K562 (cell line): ENCODE data around the gene SLC15A3. TPM values are rescaled to one million over a fixed set of nuclear protein-coding genes. Genes with fewer than 3 reads are reported as not detected.

Source experiments
- ATAC-seq: fragments of 200-7000 bp; cut with Tn5 transposase; 3 replicates; pipeline ENCODE4 v1.9.1; 2020; ENCODE audit warnings: moderate library complexity
- BruUV-seq: library from RNA; stranded (reverse); fragments of 400-500 nt; replicated peaks from 2 replicates; lab custom pipeline; 2021; lab: Mats Ljungman, UMichigan
- CTCF ChIA-PET: fragments of 300-600 bp; formaldehyde crosslinking; extraction: SDS; loops from one replicate; lab custom pipeline; 2021; ENCODE audit warnings: low intra/inter-chr PET ratio; lab: Yijun Ruan, JAX
- POLR2A ChIA-PET: fragments of 300-600, 350-650 bp; sonication (Branson Sonifier 250); formaldehyde crosslinking; extraction: SDS; loops from one replicate; lab custom pipeline; 2021; ENCODE audit warnings: antibody characterized with exemption, inconsistent platforms; lab: Yijun Ruan, JAX
- DNase-seq, 4 experiments: peaks; one replicate each; pipeline versions ENCODE4 v3.0.0 to v3.0.0-alpha.2; 2011 to 2018; ENCODE audit warnings: low spot score in 3 of 4, mixed read lengths in 3 of 4; ENCODE audit errors: extremely low read depth in 1 of 4
- FAIRE-seq: peaks from 2 replicates; lab custom pipeline; 2011; peaks lifted over from hg19 to GRCh38; lab: Jason Lieb, UNC
- H2AFZ ChIP-seq: 2 replicates; pipeline ENCODE4 v1.6.0; 2011; ENCODE audit warnings: low read depth, low read length, control low read depth, inconsistent platforms
- H3K27ac ChIP-seq: fragments of 200-600 bp; 3 replicates; pipeline ENCODE4 v1.8.0; 2011; ENCODE audit warnings: low read depth, mild to moderate bottlenecking, control low read depth, inconsistent platforms, low read length, moderate library complexity, mixed read lengths; ENCODE audit errors: extremely low read depth
- H3K27me3 ChIP-seq, 2 experiments: fragments of 300-600 bp in 1 of 2; 2 replicates in 1 of 2; 3 replicates in 1 of 2; pipeline versions ENCODE4 v1.6.0 to v1.8.0; 2011; ENCODE audit warnings: inconsistent platforms in 2 of 2, low read length in 2 of 2, mild to moderate bottlenecking in 1 of 2, mixed read lengths in 1 of 2, moderate library complexity in 1 of 2; ENCODE audit not compliant: control insufficient read depth in 2 of 2, insufficient read depth in 2 of 2
- H3K36me3 ChIP-seq: fragments of 300-600 bp; 3 replicates; pipeline ENCODE4 v1.8.0; 2011; ENCODE audit warnings: mild to moderate bottlenecking, low read length, inconsistent platforms; ENCODE audit not compliant: control insufficient read depth, insufficient read depth
- H3K4me1 ChIP-seq, 2 experiments: fragments of 200-600 bp in 1 of 2; replicated peaks in 1 of 2; 2 replicates in 1 of 2; 3 replicates in 1 of 2; pipeline versions ENCODE4 v1.5.1 to v1.8.0; 2011; ENCODE audit warnings: inconsistent platforms in 2 of 2, low read length in 2 of 2, mild to moderate bottlenecking in 1 of 2, mixed read lengths in 1 of 2, moderate library complexity in 1 of 2; ENCODE audit not compliant: control insufficient read depth in 2 of 2, insufficient read depth in 2 of 2
- H3K4me2 ChIP-seq: 2 replicates; pipeline ENCODE4 v1.6.1; 2011; ENCODE audit warnings: low read length, control low read depth, inconsistent platforms, mixed read lengths; ENCODE audit not compliant: insufficient read depth
- H3K4me3 ChIP-seq: fragments of 200-600 bp; sonication (generic), shearing (Covaris generic); 2 replicates; pipeline ENCODE4 v1.5.1; 2016; ENCODE audit warnings: control low read depth, inconsistent platforms
- H3K79me2 ChIP-seq: fragments of 200-600 bp; 3 replicates; pipeline ENCODE4 v1.8.0; 2011; ENCODE audit warnings: low read length, inconsistent platforms; ENCODE audit not compliant: control insufficient read depth, insufficient read depth
- H3K9ac ChIP-seq, 2 experiments: 2 replicates each; pipeline versions ENCODE4 v1.6.0 to v1.6.1; 2011; ENCODE audit warnings: low read depth in 2 of 2, low read length in 2 of 2, control low read depth in 1 of 2, inconsistent platforms in 1 of 2, mild to moderate bottlenecking in 1 of 2, mixed read lengths in 1 of 2; ENCODE audit not compliant: insufficient read depth in 1 of 2
- H3K9me1 ChIP-seq: one replicate; pipeline ENCODE4 v1.6.0; 2011; ENCODE audit warnings: inconsistent platforms, mild to moderate bottlenecking, low read length, moderate library complexity; ENCODE audit not compliant: control insufficient read depth, insufficient read depth
- H3K9me3 ChIP-seq: replicated peaks from 2 replicates; pipeline ENCODE4 v1.5.1; 2011; ENCODE audit warnings: low read depth, low read length, inconsistent platforms; ENCODE audit not compliant: control insufficient read depth, insufficient read depth
- H4K20me1 ChIP-seq: replicated peaks from 2 replicates; pipeline ENCODE4 v1.6.1; 2011; ENCODE audit warnings: low read length, inconsistent platforms, mixed read lengths; ENCODE audit not compliant: control insufficient read depth, insufficient read depth
- ETV5 ChIP-seq: sonication (generic); formaldehyde crosslinking; IDR thresholded peaks from 2 replicates; pipeline ENCODE4 v1.4.0; 2020; ENCODE audit warnings: low read depth, mild to moderate bottlenecking, missing genetic modification reagents
- NUFIP1 ChIP-seq: fragments of 450-650 bp; IDR thresholded peaks from 2 replicates; pipeline ENCODE4 v1.6.1; 2018; ENCODE audit not compliant: partially characterized antibody
- POLR2B ChIP-seq: fragments of 450-650 bp; IDR thresholded peaks from 2 replicates; pipeline ENCODE4 v1.6.1; 2018; ENCODE audit warnings: low read depth; ENCODE audit not compliant: partially characterized antibody
- RFX1 ChIP-seq: fragments of 450-650 bp; IDR thresholded peaks from 2 replicates; pipeline ENCODE4 v1.6.1; 2016; ENCODE audit warnings: mild to moderate bottlenecking, moderate library complexity
- SETDB1 ChIP-seq: IDR thresholded peaks from one replicate; pipeline ENCODE4 v1.6.1; 2012; ENCODE audit warnings: low read length, control low read depth, inconsistent platforms
- ZNF212 ChIP-seq: fragments of 450-650 bp; formaldehyde crosslinking; IDR thresholded peaks from 2 replicates; pipeline ENCODE4 v1.4.0; 2020; ENCODE audit warnings: mild to moderate bottlenecking
- WGBS: fragments of 100-300 bp; shearing (Covaris generic); methylation state at CpG from one replicate; pipeline ENCODE4 v1.1.6; 2016; ENCODE audit warnings: low coverage, mixed read lengths; ENCODE audit not compliant: insufficient coverage; ENCODE audit errors: missing lambda C conversion rate; 5-methylcytosine and 5-hydroxymethylcytosine counted together
- in situ Hi-C: fragments of 300-500 bp; cut with MboI; formaldehyde crosslinking; loops from 4 replicates; pipeline ENCODE4 v1.15.0; 2018; ENCODE audit warnings: inconsistent platforms, mixed read lengths
- intact Hi-C: fragments of 100-400 bp; cut with micrococcal nuclease; formaldehyde crosslinking; loops from 2 replicates; pipeline ENCODE4 v1.14.2; 2022
- polyA plus RNA-seq, 8 experiments: library from polyadenylated mRNA; depleted of rRNA in 4 of 8; stranded (reverse) in 5 of 8; unstranded in 3 of 8; fragments of >200 nt; fragmentation: Nextera tagmentation in 2 of 8; fragmentation: Illumina TruSeq in 1 of 8; extraction: Ambion mirVana in 2 of 8; extraction: Trizol in 1 of 8; gene quantifications; 2 replicates each; pipeline versions ENCODE4 v1.2.1 to v1.2.3, GENCODE V29; 2011 to 2014; ENCODE audit warnings: inconsistent platforms in 1 of 8, missing spikeins in 1 of 8
- total RNA-seq, 7 experiments: library from RNA; depleted of rRNA in 6 of 7; stranded (reverse); fragments of >200 nt in 6 of 7; fragmentation: Illumina TruSeq in 2 of 7; extraction: Trizol in 2 of 7; gene quantifications; 2 replicates each; pipeline versions ENCODE4 v1.2.1 to v1.2.3, GENCODE V29; 2011 to 2021; ENCODE audit warnings: low replicate concordance in 1 of 7
- TF ChIP-seq, protein P1 (sequence below): fragments of 250-450 bp; sonication (Bioruptor Pico); IDR thresholded peaks from 2 replicates; pipeline ENCODE4 v1.5.0; 2022; ENCODE audit warnings: mild to moderate bottlenecking
- TF ChIP-seq, protein P2 (sequence below): fragments of 450-650 bp; IDR thresholded peaks from 2 replicates; pipeline ENCODE4 v1.6.1; 2016; ENCODE audit warnings: borderline replicate concordance

SLC15A3 gene
- total and polyA plus RNA-seq, 9 of the 15 experiments (the other 6 are each of a cell fraction or from before 2014, with no cell fraction given), result 0.07 to 0.27 TPM; not detected in 7

DNA sequence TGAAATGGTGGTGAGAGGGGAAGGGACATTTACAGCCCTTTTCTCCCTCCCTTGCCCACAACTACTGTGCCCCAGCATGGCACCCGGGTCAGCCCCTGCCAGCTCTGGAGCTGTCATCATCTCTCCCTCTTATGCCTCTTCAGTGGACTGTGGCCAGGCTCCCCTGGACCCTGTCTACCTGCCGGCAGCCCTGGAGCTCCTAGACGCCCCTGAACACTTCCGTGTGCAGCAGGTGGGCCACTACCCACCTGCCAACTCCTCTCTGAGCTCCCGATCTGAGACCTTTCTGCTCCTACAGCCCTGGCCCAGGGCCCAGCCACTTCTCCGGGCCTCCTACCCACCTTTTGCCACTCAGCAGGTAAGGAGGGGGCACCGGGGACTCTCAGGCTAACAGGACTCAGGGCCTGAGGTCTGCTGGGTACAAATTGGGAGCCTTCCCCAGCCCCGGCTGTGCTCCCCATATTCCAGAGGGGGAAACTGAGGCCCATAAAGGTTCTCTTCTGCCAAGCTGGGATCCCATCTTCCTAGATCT lies 24.8 kb downstream of the SLC15A3 start:
- Histone ChIP-seq H2AFZ (no peak overlapping the region), H3K9me1 (no peaks in the 10 kb centered on the region), H3K4me3 (no peak overlapping the region), H3K9me3 (no peaks in the 10 kb centered on the region), H4K20me1 (0 out of 2 replicates have a peak, but pooled peaks cover 10% of the 10 kb centered on the region), H3K79me2 (no peaks in the 10 kb centered on the region), H3K9ac (no peak overlapping the region), H3K4me1 (peaks cover 0 to 25% of the 10 kb centered on the region in 2 experiments; a peak in 3 of 5 replicates), H3K27ac (no peak overlapping the region), H3K27me3 (peaks cover 53 to 77% of the 10 kb centered on the region in 2 experiments), H3K4me2 (no peak overlapping the region), H3K36me3 (peaks cover 12% of the 10 kb centered on the region; the same call in 2 of the 3 replicates)
- DNase-seq (no peak), ATAC-seq (no peak), FAIRE-seq (no peak)
- intact Hi-C loops (no loop called here), in situ Hi-C loops (no loop called here)
- no peak for TF ChIP-seq ZNF212
- TF ChIP-seq NUFIP1, result no peak
- 3% methylated on average over 8 of the region's 8 CpGs for WGBS
- ChIA-PET CTCF (no interaction called here), POLR2A (interaction anchor here (0.5 to 1.9 kb wide), 4 partner anchors 11 to 213 kb away, joined by 3 to 7 read pairs (median 3); partner anchors contain the start of gene TMEM109)
- no TSS peak for BruUV-seq

DNA sequence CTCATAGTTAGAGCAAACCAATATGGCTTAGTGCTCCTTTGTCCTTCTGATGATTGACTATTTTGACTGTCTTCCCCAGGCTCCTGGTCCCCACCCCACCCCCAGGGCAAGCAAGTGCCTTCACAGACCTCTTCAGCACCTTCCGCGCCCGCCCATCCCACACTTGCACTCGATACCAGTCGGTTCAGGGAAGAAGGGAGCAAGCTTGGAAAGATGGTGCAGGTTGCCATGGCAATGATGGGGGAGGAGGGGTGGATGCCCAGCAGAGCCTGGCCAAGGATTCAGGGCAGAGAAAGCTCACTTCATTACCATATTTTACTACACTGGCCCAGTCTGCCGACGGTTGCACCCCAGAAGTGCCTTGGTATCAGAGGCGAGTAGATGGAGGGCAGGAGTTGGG lies 25.5 kb downstream of the SLC15A3 start:
- Histone ChIP-seq H3K4me3 (no peak overlapping the region), H3K79me2 (no peaks in the 10 kb centered on the region), H3K27ac (no peak overlapping the region), H3K9me1 (no peaks in the 10 kb centered on the region), H3K4me2 (no peak overlapping the region), H3K9ac (no peak overlapping the region), H3K4me1 (peaks cover 0 to 22% of the 10 kb centered on the region in 2 experiments; a peak in 3 of 5 replicates), H3K27me3 (peaks cover 50 to 70% of the 10 kb centered on the region in 2 experiments), H4K20me1 (0 out of 2 replicates have a peak, but pooled peaks cover 10% of the 10 kb centered on the region), H3K36me3 (peaks cover 17% of the 10 kb centered on the region; the same call in 2 of the 3 replicates), H2AFZ (no peak overlapping the region), H3K9me3 (no peaks in the 10 kb centered on the region)
- intact Hi-C loops (no loop called here), in situ Hi-C loops (no loop called here)
- CTCF ChIA-PET, result no interaction called here
- FAIRE-seq (no peak), ATAC-seq (no peak), DNase-seq (no peak)
- POLR2A ChIA-PET, result interaction anchor here (1.3 to 1.9 kb wide), 3 partner anchors 11 to 213 kb away, joined by 3 to 7 read pairs (median 3); partner anchors contain the start of gene TMEM109
- TF ChIP-seq SETDB1 (no peak), ETV5 (no peak), POLR2B (no peak), RFX1 (peak; percentile 77)
- TF ChIP-seq, protein P1, sequence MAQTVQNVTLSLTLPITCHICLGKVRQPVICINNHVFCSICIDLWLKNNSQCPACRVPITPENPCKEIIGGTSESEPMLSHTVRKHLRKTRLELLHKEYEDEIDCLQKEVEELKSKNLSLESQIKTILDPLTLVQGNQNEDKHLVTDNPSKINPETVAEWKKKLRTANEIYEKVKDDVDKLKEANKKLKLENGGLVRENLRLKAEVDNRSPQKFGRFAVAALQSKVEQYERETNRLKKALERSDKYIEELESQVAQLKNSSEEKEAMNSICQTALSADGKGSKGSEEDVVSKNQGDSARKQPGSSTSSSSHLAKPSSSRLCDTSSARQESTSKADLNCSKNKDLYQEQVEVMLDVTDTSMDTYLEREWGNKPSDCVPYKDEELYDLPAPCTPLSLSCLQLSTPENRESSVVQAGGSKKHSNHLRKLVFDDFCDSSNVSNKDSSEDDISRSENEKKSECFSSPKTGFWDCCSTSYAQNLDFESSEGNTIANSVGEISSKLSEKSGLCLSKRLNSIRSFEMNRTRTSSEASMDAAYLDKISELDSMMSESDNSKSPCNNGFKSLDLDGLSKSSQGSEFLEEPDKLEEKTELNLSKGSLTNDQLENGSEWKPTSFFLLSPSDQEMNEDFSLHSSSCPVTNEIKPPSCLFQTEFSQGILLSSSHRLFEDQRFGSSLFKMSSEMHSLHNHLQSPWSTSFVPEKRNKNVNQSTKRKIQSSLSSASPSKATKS (CRISPR knock-in tag), result no peak
- TF ChIP-seq, protein P2, sequence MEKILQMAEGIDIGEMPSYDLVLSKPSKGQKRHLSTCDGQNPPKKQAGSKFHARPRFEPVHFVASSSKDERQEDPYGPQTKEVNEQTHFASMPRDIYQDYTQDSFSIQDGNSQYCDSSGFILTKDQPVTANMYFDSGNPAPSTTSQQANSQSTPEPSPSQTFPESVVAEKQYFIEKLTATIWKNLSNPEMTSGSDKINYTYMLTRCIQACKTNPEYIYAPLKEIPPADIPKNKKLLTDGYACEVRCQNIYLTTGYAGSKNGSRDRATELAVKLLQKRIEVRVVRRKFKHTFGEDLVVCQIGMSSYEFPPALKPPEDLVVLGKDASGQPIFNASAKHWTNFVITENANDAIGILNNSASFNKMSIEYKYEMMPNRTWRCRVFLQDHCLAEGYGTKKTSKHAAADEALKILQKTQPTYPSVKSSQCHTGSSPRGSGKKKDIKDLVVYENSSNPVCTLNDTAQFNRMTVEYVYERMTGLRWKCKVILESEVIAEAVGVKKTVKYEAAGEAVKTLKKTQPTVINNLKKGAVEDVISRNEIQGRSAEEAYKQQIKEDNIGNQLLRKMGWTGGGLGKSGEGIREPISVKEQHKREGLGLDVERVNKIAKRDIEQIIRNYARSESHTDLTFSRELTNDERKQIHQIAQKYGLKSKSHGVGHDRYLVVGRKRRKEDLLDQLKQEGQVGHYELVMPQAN, result no peak
- 25% methylated on average over 8 of the region's 8 CpGs for WGBS
- BruUV-seq, result no TSS peak
